ENCODE results near the gene FRMPD4.

Gene FRMPD4

GRCh38 chrX:12554206-12554605, 415.9 kb downstream of the FRMPD4 start:
- H3K27me3 ChIP-seq (ENCODE audit: insufficient read depth, low read length): no peaks in the 10 kb centered on the region
- H4K20me1 ChIP-seq (ENCODE audit: insufficient read depth, low read length): no peaks in the 10 kb centered on the region
- no peaks in the 10 kb centered on the region for H3K9me3 ChIP-seq (ENCODE audit: low read length)
- H3K36me3 ChIP-seq (ENCODE audit: insufficient read depth, low read length): no peaks in the 10 kb centered on the region
- no peak overlapping the region for H3K4me2 ChIP-seq (ENCODE audit: low read length)
- H2AFZ ChIP-seq (ENCODE audit: low read length): no peak overlapping the region
- TF ChIP-seq, protein P1, sequence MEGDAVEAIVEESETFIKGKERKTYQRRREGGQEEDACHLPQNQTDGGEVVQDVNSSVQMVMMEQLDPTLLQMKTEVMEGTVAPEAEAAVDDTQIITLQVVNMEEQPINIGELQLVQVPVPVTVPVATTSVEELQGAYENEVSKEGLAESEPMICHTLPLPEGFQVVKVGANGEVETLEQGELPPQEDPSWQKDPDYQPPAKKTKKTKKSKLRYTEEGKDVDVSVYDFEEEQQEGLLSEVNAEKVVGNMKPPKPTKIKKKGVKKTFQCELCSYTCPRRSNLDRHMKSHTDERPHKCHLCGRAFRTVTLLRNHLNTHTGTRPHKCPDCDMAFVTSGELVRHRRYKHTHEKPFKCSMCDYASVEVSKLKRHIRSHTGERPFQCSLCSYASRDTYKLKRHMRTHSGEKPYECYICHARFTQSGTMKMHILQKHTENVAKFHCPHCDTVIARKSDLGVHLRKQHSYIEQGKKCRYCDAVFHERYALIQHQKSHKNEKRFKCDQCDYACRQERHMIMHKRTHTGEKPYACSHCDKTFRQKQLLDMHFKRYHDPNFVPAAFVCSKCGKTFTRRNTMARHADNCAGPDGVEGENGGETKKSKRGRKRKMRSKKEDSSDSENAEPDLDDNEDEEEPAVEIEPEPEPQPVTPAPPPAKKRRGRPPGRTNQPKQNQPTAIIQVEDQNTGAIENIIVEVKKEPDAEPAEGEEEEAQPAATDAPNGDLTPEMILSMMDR (IDR thresholded peaks at IDR 0.05; ENCODE audit: low read length): no peak
- TF ChIP-seq EZH2 (IDR thresholded peaks at IDR 0.05; ENCODE audit: borderline replicate concordance, low read length): no peak
- H3K4me1 ChIP-seq (ENCODE audit: insufficient read depth, low read length, severe bottlenecking): no peaks in the 10 kb centered on the region
- no peak overlapping the region for H3K27ac ChIP-seq (ENCODE audit: low read depth, low read length, poor library complexity, severe bottlenecking)
- H3F3A ChIP-seq (ENCODE audit: insufficient read depth, low read length): no peaks in the 10 kb centered on the region
- H3K79me2 ChIP-seq (ENCODE audit: insufficient read depth, low read length): no peaks in the 10 kb centered on the region
- no peak overlapping the region for H3K4me3 ChIP-seq (ENCODE audit: low read depth, low read length, poor library complexity, severe bottlenecking)
- H3K9me2 ChIP-seq (ENCODE audit: low read depth, low read length): no peaks in the 10 kb centered on the region
- H3K9ac ChIP-seq (ENCODE audit: low read length): no peak overlapping the region

GRCh38 chrX:12563121-12563520, 424.8 kb downstream of the FRMPD4 start:
- H3K9me3 ChIP-seq (ENCODE audit: low read length): no peaks in the 10 kb centered on the region
- no peak for TF ChIP-seq EZH2 (IDR thresholded peaks at IDR 0.05; ENCODE audit: borderline replicate concordance, low read length)
- TF ChIP-seq, protein P1 (IDR thresholded peaks at IDR 0.05; ENCODE audit: low read length): no peak
- H3K9ac ChIP-seq (ENCODE audit: low read length): no peak overlapping the region
- no peaks in the 10 kb centered on the region for H3K79me2 ChIP-seq (ENCODE audit: insufficient read depth, low read length)
- H3K27ac ChIP-seq (ENCODE audit: low read depth, low read length, poor library complexity, severe bottlenecking): no peak overlapping the region
- H3K4me1 ChIP-seq (ENCODE audit: insufficient read depth, low read length, severe bottlenecking): no peaks in the 10 kb centered on the region
- H3K36me3 ChIP-seq (ENCODE audit: insufficient read depth, low read length): no peaks in the 10 kb centered on the region
- no peak overlapping the region for H3K4me3 ChIP-seq (ENCODE audit: low read depth, low read length, poor library complexity, severe bottlenecking)
- H2AFZ ChIP-seq (ENCODE audit: low read length): no peak overlapping the region
- no peaks in the 10 kb centered on the region for H3K27me3 ChIP-seq (ENCODE audit: insufficient read depth, low read length)
- no peaks in the 10 kb centered on the region for H3F3A ChIP-seq (ENCODE audit: insufficient read depth, low read length)
- no peaks in the 10 kb centered on the region for H3K9me2 ChIP-seq (ENCODE audit: low read depth, low read length)
- H4K20me1 ChIP-seq (ENCODE audit: insufficient read depth, low read length): no peaks in the 10 kb centered on the region
- no peak overlapping the region for H3K4me2 ChIP-seq (ENCODE audit: low read length)

DNA sequence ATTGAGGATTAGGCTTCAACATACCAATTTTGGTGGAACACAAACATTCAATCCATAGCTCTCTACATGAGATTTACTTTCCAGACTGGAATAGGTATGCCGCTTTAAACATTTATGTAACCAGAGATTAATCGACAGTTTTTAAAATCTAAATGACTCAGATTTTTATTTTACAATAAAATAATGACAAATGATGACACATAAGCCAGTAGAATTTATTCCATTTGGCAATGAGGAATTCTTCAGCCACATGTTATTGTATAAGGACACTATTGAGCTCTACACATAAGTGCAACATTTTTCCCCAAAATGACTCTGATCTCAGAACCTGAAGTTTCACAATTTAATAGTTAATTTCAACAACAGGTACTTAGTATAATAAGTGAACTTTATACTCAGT, 425.9 kb downstream of the FRMPD4 start:
- no peaks in the 10 kb centered on the region for H3K9me3 ChIP-seq (ENCODE audit: low read length)
- no peaks in the 10 kb centered on the region for H3K79me2 ChIP-seq (ENCODE audit: insufficient read depth, low read length)
- no peak overlapping the region for H2AFZ ChIP-seq (ENCODE audit: low read length)
- H3K27me3 ChIP-seq (ENCODE audit: insufficient read depth, low read length): no peaks in the 10 kb centered on the region
- TF ChIP-seq, protein P1 (IDR thresholded peaks at IDR 0.05; ENCODE audit: low read length): no peak
- no peak for TF ChIP-seq EZH2 (IDR thresholded peaks at IDR 0.05; ENCODE audit: borderline replicate concordance, low read length)
- H3K4me3 ChIP-seq (ENCODE audit: low read depth, low read length, poor library complexity, severe bottlenecking): no peak overlapping the region
- H3K4me2 ChIP-seq (ENCODE audit: low read length): no peak overlapping the region
- no peaks in the 10 kb centered on the region for H3K9me2 ChIP-seq (ENCODE audit: low read depth, low read length)
- no peak overlapping the region for H3K27ac ChIP-seq (ENCODE audit: low read depth, low read length, poor library complexity, severe bottlenecking)
- H3K36me3 ChIP-seq (ENCODE audit: insufficient read depth, low read length): no peaks in the 10 kb centered on the region
- H4K20me1 ChIP-seq (ENCODE audit: insufficient read depth, low read length): no peaks in the 10 kb centered on the region
- H3K4me1 ChIP-seq (ENCODE audit: insufficient read depth, low read length, severe bottlenecking): no peaks in the 10 kb centered on the region
- no peaks in the 10 kb centered on the region for H3F3A ChIP-seq (ENCODE audit: insufficient read depth, low read length)
- H3K9ac ChIP-seq (ENCODE audit: low read length): no peak overlapping the region
